Measurements from ENCODE around the gene SPAG16.

- TF ChIP-seq ZFX (IDR thresholded peaks at IDR 0.05) (no peak), CTCF (conservative IDR thresholded peaks at IDR 0.05) (no peak)
Measured at GRCh38 chr2:213959589-213959988, 675.3 kb downstream of the SPAG16 start.
